Motor neuron (in vitro differentiated cells): ENCODE measurements around the gene ASPRV1. TPM values are rescaled to one million over a fixed set of nuclear protein-coding genes. Genes with fewer than 3 reads are reported as not detected.

Source experiments
- ATAC-seq, 8 experiments: fragments of 200-7000 bp; cut with Tn5 transposase; replicated peaks in 6 of 8; 2 replicates each; pipeline ENCODE4 v1.8.0; 2021; ENCODE audit warnings: mild to moderate bottlenecking in 8 of 8, moderate library complexity in 8 of 8
- H3K27ac ChIP-seq, 2 donors: fragments of 250-450 bp; sonication (Bioruptor Pico); 2 replicates each; pipeline ENCODE4 v1.9.0; 2021; ENCODE audit warnings: antibody characterized with exemption in 2 of 2, mild to moderate bottlenecking in 2 of 2, moderate library complexity in 1 of 2
- H3K4me1 ChIP-seq, 2 donors: fragments of 250-450 bp; sonication (Bioruptor Pico); replicated peaks in 1 of 2; 2 replicates each; pipeline ENCODE4 v1.6.1; 2021; ENCODE audit warnings: antibody characterized with exemption in 2 of 2, mild to moderate bottlenecking in 2 of 2, moderate library complexity in 1 of 2
- H3K4me3 ChIP-seq, 5 donors: fragments of 250-450 bp; sonication (Bioruptor Pico); 2 replicates each; pipeline ENCODE4 v1.9.0; 2021; ENCODE audit warnings: antibody characterized with exemption in 5 of 5, mild to moderate bottlenecking in 5 of 5, moderate library complexity in 4 of 5
- WGBS, 10 experiments: fragments of 450-650 bp; shearing (Covaris generic); methylation state at CpG; one replicate each; pipeline ENCODE4 v1.0.0; 2022; 5-methylcytosine and 5-hydroxymethylcytosine counted together
- in situ Hi-C, 9 experiments: fragments of 400-800 bp; cut with MboI; loops; one replicate each; pipeline ENCODE4 v1.15.0; 2021; ENCODE audit warnings: low sequenced_read_pairs in 9 of 9, low pct_unique_long_range_greater_than_20kb in 2 of 9; ENCODE audit not compliant: unreplicated experiment in 9 of 9
- total RNA-seq, 8 experiments: library from RNA; unstranded; fragments of 300-600 nt; gene quantifications; 2 replicates each; pipeline versions ENCODE4 v1.2.3 to v1.2.4, GENCODE V29; 2022

Gene ASPRV1
- total RNA-seq, 8 experiments from 2014 or later = 1.1 to 2.8 (median 1.7) TPM

- Histone ChIP-seq H3K4me3 (no peak overlapping the region), H3K27ac (no peak overlapping the region), H3K4me1 (peaks cover 2 to 8% of the 10 kb centered on the region in 2 donors)
- 31 to 76% (median 48%) methylated on average over 3 of the region's 3 CpGs; no CpG with 5 or more reads in 1 of the 10 experiments for WGBS, 10 experiments
- in situ Hi-C loops = loop anchor here in 5 of 9 experiments (25.0 kb wide), 4 partner anchors 144 to 269 kb away; partner anchors contain the start of gene C2orf42 (in 1 of the 5)
- ATAC-seq = no peak
Measured at GRCh38 chr2:69918401-69918800, 43.0 kb downstream of the ASPRV1 start.

GRCh38 chr2:69917852-69918251 lies 43.6 kb downstream of the ASPRV1 start:
- Histone ChIP-seq H3K4me3 (no peak overlapping the region), H3K27ac (no peak overlapping the region), H3K4me1 (peaks cover 2 to 8% of the 10 kb centered on the region in 2 donors)
- 0 to 100% (median 55%) methylated on average over 1 to 3 of the region's 3 CpGs; no CpG with 5 or more reads in 2 of the 10 experiments for WGBS, 10 experiments
- in situ Hi-C loops = loop anchor here in 5 of 9 experiments (25.0 kb wide), 4 partner anchors 144 to 269 kb away; partner anchors contain the start of gene C2orf42 (in 1 of the 5)
- no peak for ATAC-seq

DNA sequence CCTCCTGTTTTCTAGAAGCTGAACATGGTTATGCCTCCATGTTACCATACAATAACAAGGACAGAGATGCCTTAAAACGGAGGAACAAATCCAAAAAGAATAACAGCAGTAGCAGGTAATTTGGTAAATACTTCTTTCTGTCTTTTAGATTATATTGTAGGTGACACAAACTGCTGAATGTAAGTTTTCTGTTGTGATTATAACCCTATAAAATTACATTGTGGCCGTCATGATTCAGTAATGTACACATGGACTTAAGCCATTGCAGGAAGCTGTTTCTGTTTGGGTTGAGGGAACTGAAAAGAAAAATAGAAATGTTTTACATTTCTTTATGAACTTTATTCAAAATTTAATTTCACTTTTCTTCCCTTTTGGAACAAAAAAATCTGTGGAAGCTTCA lies 45.3 kb downstream of the ASPRV1 start:
- in situ Hi-C loops = loop anchor here in 5 of 9 experiments (25.0 kb wide), 4 partner anchors 146 to 271 kb away; partner anchors contain the start of gene C2orf42 (in 1 of the 5)
- no peak for ATAC-seq
- Histone ChIP-seq H3K4me3 (peak overlapping the region; percentile 60 to 92 (median 74)), H3K4me1 (peaks cover 8% of the 10 kb centered on the region in 2 donors), H3K27ac (no peak overlapping the region)
- 0 to 70% (median 40%) methylated on average over 1 to 2 of the region's 2 CpGs for WGBS, 10 experiments

GRCh38 chr2:69914950-69915945 lies 46.2 kb downstream of the ASPRV1 start, which contains the start of gene MXD1:
Gene MXD1 (plus strand): TSS chr2:69915109. CDS start chr2:69915331, 222 bp downstream.
- Histone ChIP-seq H3K4me1 (peaks cover 8% of the 10 kb centered on the region in 2 donors), H3K4me3 (peak within 1 kb of the TSS; percentile 60 to 92 (median 74)), H3K27ac (peak within 1 kb of the TSS; percentile 89 to 96)
- in situ Hi-C loops = loop anchor here in 5 of 9 experiments (25.0 kb wide), 4 partner anchors 147 to 272 kb away; partner anchors contain the start of gene C2orf42 (in 1 of the 5)
- 0 to 20% (median 7%) methylated on average over 1 to 16 of the region's 81 CpGs; no CpG with 5 or more reads in 2 of the 10 experiments for WGBS, 10 experiments
- peak in 4 of 8 experiments; percentile 0 for ATAC-seq

GRCh38 chr2:69914164-69914949 lies 47.1 kb downstream of the ASPRV1 start:
- peak overlapping the region; percentile 46 to 60 (median 53) for H3K4me3 ChIP-seq
- peaks cover 8% of the 10 kb centered on the region in 2 donors for H3K4me1 ChIP-seq
- H3K27ac ChIP-seq = peak overlapping the region; percentile 89 to 96
- peak; percentile 86 to 91 (median 88) for ATAC-seq
- 0 to 1% (median 0%) methylated on average over 6 to 34 of the region's 56 CpGs; no CpG with 5 or more reads in 3 of the 10 experiments for WGBS, 10 experiments
- in situ Hi-C loops = loop anchor here in 5 of 9 experiments (25.0 kb wide), 4 partner anchors 148 to 273 kb away; partner anchors contain the start of gene C2orf42 (in 1 of the 5)

- in situ Hi-C loops = loop anchor here in 5 of 9 experiments (25.0 kb wide), 4 partner anchors 150 to 275 kb away; partner anchors contain the start of gene C2orf42 (in 1 of the 5)
- ATAC-seq = no peak
- WGBS, 10 experiments = 0 to 22% (median 5%) methylated on average over 1 to 2 of the region's 2 CpGs; no CpG with 5 or more reads in 1 of the 10 experiments
- H3K4me1 ChIP-seq = peaks cover 8% of the 10 kb centered on the region in 2 donors
- H3K27ac ChIP-seq = no peak overlapping the region
- no peak overlapping the region for H3K4me3 ChIP-seq
Measured at GRCh38 chr2:69911985-69912563, 49.4 kb downstream of the ASPRV1 start.

Other genes starting within 250 kb of the ASPRV1 start
- 100 to 1,000 TPM in 1 of 8 experiments, 10 to 100 TPM in 3, 1 to 10 TPM in 4; 3.3 to 104 (median 11.1) TPM for gene ANXA4, start 219.5 kb downstream of the ASPRV1 start, total RNA-seq
- gene GMCL1, start 132.0 kb downstream of the ASPRV1 start, total RNA-seq = 10 to 100 TPM in 3 of 8 experiments, 1 to 10 TPM in 5; 6.4 to 19.5 (median 8.5) TPM
- 10 to 100 TPM; 56.6 to 90.0 (median 66.8) TPM for gene SNRNP27, start 67.7 kb downstream of the ASPRV1 start, total RNA-seq
- gene MXD1, start 46.5 kb downstream of the ASPRV1 start, total RNA-seq = 10 to 100 TPM in 4 of 8 experiments, 1 to 10 TPM in 4; 4.5 to 18.4 (median 9.9) TPM
- 100 to 1,000 TPM in 4 of 8 experiments, 10 to 100 TPM in 4; 47.0 to 261 (median 104) TPM for gene PCBP1, start 125.8 kb upstream of the ASPRV1 start, total RNA-seq
- gene C2orf42, start 229.4 kb upstream of the ASPRV1 start, total RNA-seq = 10 to 100 TPM in 7 of 8 experiments, 1 to 10 TPM in 1; 9.8 to 18.7 (median 14.5) TPM